Left renal cortex interstitium (tissue), 4 donors: ENCODE measurements around the gene HNRNPUL2. TPM values are rescaled to one million over a fixed set of nuclear protein-coding genes. Genes with fewer than 3 reads are reported as not detected.

ENCODE experiments used
- DNase-seq, 4 donors: peaks; one replicate each; pipeline ENCODE4 v3.0.0-alpha.2; 2013; ENCODE audit warnings: low read depth in 4 of 4, low spot score in 2 of 4, missing footprints in 1 of 4
- polyA plus RNA-seq, 4 donors: library from polyadenylated mRNA; unstranded; fragments of 120-200 nt; gene quantifications; one replicate each; pipeline ENCODE4 v1.2.1, GENCODE V29; 2013; ENCODE audit not compliant: insufficient read length in 4 of 4

Gene HNRNPUL2
- polyA plus RNA-seq, 4 donors, result 75.9 to 91.8 (median 81.6) TPM

- peak; percentile 76 to 85 (median 80) for DNase-seq
These were observed 55.5 kb downstream of the HNRNPUL2 start, which contains the start of the genes LBHD1 and UQCC3 for GRCh38 chr11:62671608-62672389. Gene LBHD1, minus strand, starts transcription at chr11:62672267. Its CDS starts 2,236 bp downstream, at chr11:62670031. Gene UQCC3, plus strand, starts transcription at chr11:62671673. Its CDS starts 73 bp downstream, at chr11:62671746.

- DNase-seq, result no peak
These were observed 56.0 kb downstream of the HNRNPUL2 start for GRCh38 chr11:62671236-62671607.

- no peak for DNase-seq
These were observed 57.7 kb downstream of the HNRNPUL2 start for GRCh38 chr11:62669420-62670161.

- DNase-seq, result no peak
These were observed 59.8 kb downstream of the HNRNPUL2 start for GRCh38 chr11:62667460-62667859.

- DNase-seq, result no peak
These were observed 60.9 kb downstream of the HNRNPUL2 start for GRCh38 chr11:62666259-62666926.

GRCh38 chr11:62665599-62666258 is 61.5 kb downstream of the HNRNPUL2 start:
- peak in 2 of 4 donors; percentile 50 to 57 for DNase-seq

- peak; percentile 88 to 93 (median 91) for DNase-seq
These were observed 62.1 kb downstream of the HNRNPUL2 start, which contains the start of the genes C11orf98 and CSKMT for GRCh38 chr11:62665075-62665598. Gene C11orf98, minus strand, starts transcription at chr11:62665210. Its CDS starts 41 bp downstream, at chr11:62665169. Gene CSKMT, plus strand, starts transcription at chr11:62665312. Its CDS starts 568 bp downstream, at chr11:62665880.

- peak in 1 of 4 donors; percentile 50 for DNase-seq
These were observed 62.7 kb downstream of the HNRNPUL2 start for GRCh38 chr11:62664405-62665074.

Other genes starting within 250 kb of the HNRNPUL2 start
- gene AHNAK, start 180.7 kb downstream of the HNRNPUL2 start, polyA plus RNA-seq, result 100 to 1,000 TPM; 182 to 215 (median 196) TPM
- 1,000 to 10,000 TPM; 2,022 to 2,343 (median 2,282) TPM for gene EEF1G, start 153.6 kb downstream of the HNRNPUL2 start, polyA plus RNA-seq
- 10 to 100 TPM; 19.7 to 28.5 (median 22.7) TPM for gene TUT1, start 135.9 kb downstream of the HNRNPUL2 start, polyA plus RNA-seq
- 10 to 100 TPM; 86.4 to 99.3 (median 90.3) TPM for gene MTA2, start 125.6 kb downstream of the HNRNPUL2 start, polyA plus RNA-seq
- gene EML3, start 114.7 kb downstream of the HNRNPUL2 start, polyA plus RNA-seq, result 10 to 100 TPM; 25.9 to 46.8 (median 41.2) TPM
- 1 to 10 TPM; 2.8 to 4.8 (median 4.0) TPM for gene ROM1, start 114.2 kb downstream of the HNRNPUL2 start, polyA plus RNA-seq
- gene B3GAT3, start 105.5 kb downstream of the HNRNPUL2 start, polyA plus RNA-seq, result 10 to 100 TPM; 21.3 to 44.9 (median 41.3) TPM
- gene GANAB, start 80.8 kb downstream of the HNRNPUL2 start, polyA plus RNA-seq, result 100 to 1,000 TPM; 373 to 393 (median 382) TPM
- gene INTS5, start 74.2 kb downstream of the HNRNPUL2 start, polyA plus RNA-seq, result 10 to 100 TPM; 18.3 to 23.9 (median 21.8) TPM
- gene C11orf98, start 62.2 kb downstream of the HNRNPUL2 start, polyA plus RNA-seq, result 10 to 100 TPM; 49.4 to 63.8 (median 57.8) TPM
- 1 to 10 TPM; 3.9 to 8.9 (median 6.2) TPM for gene CSKMT, start 62.1 kb downstream of the HNRNPUL2 start, polyA plus RNA-seq
- gene UQCC3, start 55.8 kb downstream of the HNRNPUL2 start, polyA plus RNA-seq, result 10 to 100 TPM in 2 of 4 donors, 1 to 10 TPM in 2; 7.7 to 13.9 (median 11.1) TPM
- gene LBHD1, start 55.2 kb downstream of the HNRNPUL2 start, polyA plus RNA-seq, result 10 to 100 TPM in 1 of 4 donors, 1 to 10 TPM in 3; 5.3 to 12.9 (median 9.0) TPM
- gene UBXN1, start 48.4 kb downstream of the HNRNPUL2 start, polyA plus RNA-seq, result 100 to 1,000 TPM; 151 to 187 (median 174) TPM
- 1 to 10 TPM in 3 of 4 donors, under 1 TPM in 1; 0.99 to 1.3 (median 1.1) TPM for gene LRRN4CL, start 37.9 kb downstream of the HNRNPUL2 start, polyA plus RNA-seq
- gene BSCL2, start 20.0 kb downstream of the HNRNPUL2 start, polyA plus RNA-seq, result 10 to 100 TPM; 64.2 to 81.1 (median 72.0) TPM
- gene GNG3, start 19.8 kb downstream of the HNRNPUL2 start, polyA plus RNA-seq, result 1 to 10 TPM; 1.4 to 3.8 (median 2.4) TPM
- gene TTC9C, start 1.0 kb upstream of the HNRNPUL2 start, polyA plus RNA-seq, result 10 to 100 TPM; 35.7 to 47.7 (median 42.8) TPM
- gene ZBTB3, start 26.7 kb upstream of the HNRNPUL2 start, polyA plus RNA-seq, result 1 to 10 TPM; 8.0 to 9.6 (median 8.5) TPM
- 100 to 1,000 TPM; 132 to 173 (median 146) TPM for gene POLR2G, start 34.1 kb upstream of the HNRNPUL2 start, polyA plus RNA-seq
- 10 to 100 TPM; 27.5 to 40.2 (median 37.2) TPM for gene TAF6L, start 43.9 kb upstream of the HNRNPUL2 start, polyA plus RNA-seq
- gene TMEM179B, start 59.9 kb upstream of the HNRNPUL2 start, polyA plus RNA-seq, result 10 to 100 TPM; 65.7 to 71.3 (median 67.2) TPM
- gene TMEM223, start 64.5 kb upstream of the HNRNPUL2 start, polyA plus RNA-seq, result 10 to 100 TPM; 25.2 to 36.2 (median 29.6) TPM
- 100 to 1,000 TPM; 108 to 134 (median 119) TPM for gene NXF1, start 78.0 kb upstream of the HNRNPUL2 start, polyA plus RNA-seq
- 10 to 100 TPM; 53.8 to 61.9 (median 56.1) TPM for gene STX5, start 104.6 kb upstream of the HNRNPUL2 start, polyA plus RNA-seq
- under 1 TPM in 1 of 4 donors, not detected in 3; 0.33 TPM for gene TEX54, start 105.4 kb upstream of the HNRNPUL2 start, polyA plus RNA-seq
- gene WDR74, start 112.1 kb upstream of the HNRNPUL2 start, polyA plus RNA-seq, result 10 to 100 TPM; 34.0 to 50.7 (median 46.2) TPM
- 100 to 1,000 TPM; 159 to 219 (median 183) TPM for gene SLC3A2, start 153.4 kb upstream of the HNRNPUL2 start, polyA plus RNA-seq
- gene CHRM1, start 193.9 kb upstream of the HNRNPUL2 start, polyA plus RNA-seq, result under 1 TPM in 2 of 4 donors, not detected in 2; 0.05 to 0.12 TPM